ENCODE results near the gene NSUN5.
"Not testable (repeated sequence)": the region's sequence is repeated elsewhere in the genome, so short reads cannot be mapped to it uniquely, and the experiment has no call there.

NSUN5 gene

GRCh38 chr7:73267813-73268212 lies 40.8 kb downstream of the NSUN5 start:
- DNase-seq (ENCODE audit: low read depth) = not testable (repeated sequence)

DNA sequence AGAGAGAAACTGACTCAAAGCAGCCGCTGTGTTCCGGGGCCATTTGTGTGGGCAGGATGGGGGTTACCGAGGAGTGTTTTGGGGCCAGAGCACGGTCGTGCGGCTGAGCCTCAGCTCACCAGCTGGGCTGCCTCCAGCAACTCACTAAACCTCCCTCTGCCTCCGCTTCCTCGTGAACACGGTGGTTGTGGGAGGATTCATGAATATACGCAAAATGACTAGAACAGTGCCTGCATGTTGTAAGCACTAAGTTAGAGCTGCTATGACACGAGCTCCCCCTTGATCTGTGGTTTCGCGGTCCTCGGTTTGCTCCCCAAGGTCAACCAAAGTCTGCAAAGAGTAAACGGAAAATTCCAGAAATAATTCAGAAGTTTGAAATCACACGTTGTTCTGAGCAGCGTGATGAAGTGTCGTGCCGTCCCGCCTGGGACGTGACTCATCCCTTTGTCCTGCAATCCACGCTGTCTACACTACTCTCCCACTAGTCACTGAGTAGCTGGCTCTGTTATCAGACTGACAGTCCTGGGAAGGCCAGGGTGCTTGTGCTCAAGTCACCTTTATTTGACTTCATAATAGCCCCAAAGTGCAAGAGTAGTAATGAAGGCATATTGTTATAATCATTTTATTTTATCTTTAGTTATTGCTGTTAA lies 41.8 kb downstream of the NSUN5 start:
- DNase-seq (ENCODE audit: low read depth) = not testable (repeated sequence)

- not testable (repeated sequence) for DNase-seq (ENCODE audit: low read depth)
Observed at GRCh38 chr7:73262416-73262815, 46.2 kb downstream of the NSUN5 start.

All from stimulated activated CD8-positive, alpha-beta memory T cell treated with anti-CD3 and anti-CD28 coated beads, Interleukin-12 subunit alpha, Interleukin-12 subunit beta, amount 100 ng/mL, for 4 hours (primary cell).